Thyroid gland (tissue), 4 donors: ENCODE measurements around the gene DNASE1L3.

Experiments used
- POLR2A ChIP-seq, 2 donors: fragments of 450-650 bp; IDR thresholded peaks; one replicate each; pipeline ENCODE4 v1.6.1; 2017; ENCODE audit warnings: antibody characterized with exemption in 2 of 2, mild to moderate bottlenecking in 2 of 2, moderate library complexity in 1 of 2
- TF ChIP-seq, protein P1 (sequence below), 6 experiments: fragments of 200-600 bp in 3 of 6; fragments of 450-650 bp in 3 of 6; sonication (generic) in 3 of 6; IDR thresholded peaks; one replicate each; pipeline ENCODE4 v1.5.1; 2016 to 2019; ENCODE audit warnings: antibody characterized with exemption in 6 of 6, mild to moderate bottlenecking in 2 of 6, inconsistent platforms in 1 of 6, moderate library complexity in 1 of 6

DNA sequence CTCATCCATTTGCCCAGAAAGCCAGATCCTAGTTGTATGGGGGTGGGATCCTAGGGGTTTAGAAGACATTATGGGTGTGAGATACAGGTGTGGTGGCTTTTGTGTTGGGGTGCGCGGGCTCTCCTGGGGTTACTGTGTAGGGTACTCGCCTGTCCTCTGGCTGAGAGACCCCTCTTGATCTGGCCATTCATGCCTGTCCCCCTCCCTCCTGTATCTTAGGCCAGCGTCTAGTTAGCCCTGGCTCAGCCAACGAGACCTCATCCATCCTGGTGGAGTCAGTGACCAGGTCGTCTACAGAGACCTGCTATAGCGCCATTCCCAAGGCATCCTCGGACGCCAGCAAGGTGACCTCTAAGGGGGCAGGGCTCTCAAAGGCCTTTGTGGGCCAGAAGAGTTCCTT is 41.4 kb downstream of the DNASE1L3 start:
- TF ChIP-seq, protein P1, sequence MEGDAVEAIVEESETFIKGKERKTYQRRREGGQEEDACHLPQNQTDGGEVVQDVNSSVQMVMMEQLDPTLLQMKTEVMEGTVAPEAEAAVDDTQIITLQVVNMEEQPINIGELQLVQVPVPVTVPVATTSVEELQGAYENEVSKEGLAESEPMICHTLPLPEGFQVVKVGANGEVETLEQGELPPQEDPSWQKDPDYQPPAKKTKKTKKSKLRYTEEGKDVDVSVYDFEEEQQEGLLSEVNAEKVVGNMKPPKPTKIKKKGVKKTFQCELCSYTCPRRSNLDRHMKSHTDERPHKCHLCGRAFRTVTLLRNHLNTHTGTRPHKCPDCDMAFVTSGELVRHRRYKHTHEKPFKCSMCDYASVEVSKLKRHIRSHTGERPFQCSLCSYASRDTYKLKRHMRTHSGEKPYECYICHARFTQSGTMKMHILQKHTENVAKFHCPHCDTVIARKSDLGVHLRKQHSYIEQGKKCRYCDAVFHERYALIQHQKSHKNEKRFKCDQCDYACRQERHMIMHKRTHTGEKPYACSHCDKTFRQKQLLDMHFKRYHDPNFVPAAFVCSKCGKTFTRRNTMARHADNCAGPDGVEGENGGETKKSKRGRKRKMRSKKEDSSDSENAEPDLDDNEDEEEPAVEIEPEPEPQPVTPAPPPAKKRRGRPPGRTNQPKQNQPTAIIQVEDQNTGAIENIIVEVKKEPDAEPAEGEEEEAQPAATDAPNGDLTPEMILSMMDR (IDR thresholded peaks at IDR 0.05) = no peak
- no peak for TF ChIP-seq POLR2A (IDR thresholded peaks at IDR 0.05)
